GM23338 (cell line): Measurements from ENCODE around the gene LCE6A. TPM values are rescaled to one million over a fixed set of nuclear protein-coding genes. Genes with fewer than 3 reads are reported as not detected.

Experiments
- ATAC-seq: fragments of 200-7000 bp; cut with Tn5 transposase; 3 replicates; pipeline ENCODE4 v1.9.1; 2020
- DNase-seq: peaks from one replicate; pipeline ENCODE4 v3.0.0-alpha.2; 2015; ENCODE audit warnings: low spot score
- H2AFZ ChIP-seq: fragments of 200-600 bp; sonication (generic); 2 replicates; pipeline ENCODE4 v1.8.0; 2016; ENCODE audit warnings: antibody characterized with exemption, mild to moderate bottlenecking, moderate library complexity
- H3F3A ChIP-seq: fragments of 200-600 bp; sonication (generic); replicated peaks from 2 replicates; pipeline ENCODE4 v1.8.0; 2017; ENCODE audit warnings: antibody characterized with exemption, mixed run types, low read depth
- H3K27ac ChIP-seq: fragments of 200-600 bp; sonication (generic); 2 replicates; pipeline ENCODE4 v1.6.1; 2016; ENCODE audit warnings: low read depth
- H3K27me3 ChIP-seq: fragments of 200-600 bp; sonication (generic); 2 replicates; pipeline ENCODE4 v1.8.0; 2016; ENCODE audit warnings: mild to moderate bottlenecking, mixed run types, moderate library complexity; ENCODE audit not compliant: insufficient read depth
- H3K36me3 ChIP-seq: fragments of 200-600 bp; sonication (generic); 2 replicates; pipeline ENCODE4 v1.8.0; 2016; ENCODE audit warnings: mild to moderate bottlenecking; ENCODE audit not compliant: insufficient read depth
- H3K4me1 ChIP-seq: fragments of 200-600 bp; sonication (generic); 2 replicates; pipeline ENCODE4 v1.8.0; 2016; ENCODE audit warnings: mild to moderate bottlenecking, moderate library complexity; ENCODE audit not compliant: insufficient read depth
- H3K4me2 ChIP-seq: fragments of 200-600 bp; sonication (generic); 2 replicates; pipeline ENCODE4 v1.7.1; 2017; ENCODE audit warnings: mixed run types
- H3K4me3 ChIP-seq: fragments of 200-600 bp; sonication (generic); 2 replicates; pipeline ENCODE4 v1.6.1; 2016; ENCODE audit warnings: mixed run types
- H3K79me2 ChIP-seq: fragments of 200-600 bp; sonication (generic); replicated peaks from 2 replicates; pipeline ENCODE4 v1.8.0; 2017; ENCODE audit warnings: mild to moderate bottlenecking; ENCODE audit not compliant: insufficient read depth
- H3K9me2 ChIP-seq: fragments of 200-600 bp; sonication (generic); 2 replicates; pipeline ENCODE4 v1.8.0; 2017; ENCODE audit not compliant: insufficient read depth
- H4K20me1 ChIP-seq: fragments of 200-600 bp; sonication (generic); replicated peaks from 2 replicates; pipeline ENCODE4 v1.8.0; 2017; ENCODE audit warnings: mild to moderate bottlenecking; ENCODE audit not compliant: insufficient read depth
- H3K27ac Mint-ChIP-seq: 2 replicates; pipeline ENCODE4 v1.8.0; 2020; ENCODE audit warnings: inconsistent platforms, mild to moderate bottlenecking, moderate library complexity, mixed read lengths
- H3K27me3 Mint-ChIP-seq: 3 replicates; pipeline ENCODE4 v1.8.0; 2022; ENCODE audit warnings: low read depth, mild to moderate bottlenecking, moderate library complexity, mixed read lengths, inconsistent platforms; ENCODE audit not compliant: insufficient read depth, poor library complexity
- H3K36me3 Mint-ChIP-seq: 3 replicates; pipeline ENCODE4 v1.8.0; 2021; ENCODE audit warnings: low read depth, mild to moderate bottlenecking, inconsistent platforms, moderate library complexity, mixed read lengths
- H3K4me1 Mint-ChIP-seq: 3 replicates; pipeline ENCODE4 v1.8.0; 2020; ENCODE audit warnings: mild to moderate bottlenecking, inconsistent platforms, mixed read lengths
- H3K4me3 Mint-ChIP-seq: 3 replicates; pipeline ENCODE4 v1.8.0; 2021; ENCODE audit warnings: moderate library complexity, mild to moderate bottlenecking, inconsistent platforms, mixed read lengths
- H3K9me3 Mint-ChIP-seq: 3 replicates; pipeline ENCODE4 v1.8.0; 2020; ENCODE audit warnings: moderate library complexity, mild to moderate bottlenecking, inconsistent platforms, mixed read lengths
- CREB1 ChIP-seq: fragments of 250-450 bp; sonication (Bioruptor Pico); IDR thresholded peaks from 2 replicates; pipeline ENCODE4 v1.5.0; 2020; ENCODE audit warnings: low read depth, mild to moderate bottlenecking, moderate library complexity
- EZH2 ChIP-seq: fragments of 200-600 bp; sonication (generic); IDR thresholded peaks from one replicate; pipeline ENCODE4 v1.8.0; 2017; ENCODE audit warnings: antibody characterized with exemption, mild to moderate bottlenecking, low read depth; ENCODE audit not compliant: unreplicated experiment
- EZH2phosphoT487 ChIP-seq: fragments of 200-600 bp; sonication (generic); IDR thresholded peaks from one replicate; pipeline ENCODE4 v1.8.1; 2018; ENCODE audit warnings: antibody characterized with exemption; ENCODE audit not compliant: unreplicated experiment
- ZNF114 ChIP-seq: fragments of 250-450 bp; sonication (Bioruptor Pico); IDR thresholded peaks from 2 replicates; pipeline ENCODE4 v1.5.0; 2020; ENCODE audit warnings: mild to moderate bottlenecking, moderate library complexity
- ZNF331 ChIP-seq: fragments of 250-450 bp; sonication (Bioruptor Pico); IDR thresholded peaks from 2 replicates; pipeline ENCODE4 v1.5.0; 2020; ENCODE audit warnings: low read depth, mild to moderate bottlenecking, moderate library complexity
- ZNF462 ChIP-seq: fragments of 250-450 bp; sonication (Bioruptor Pico); IDR thresholded peaks from 2 replicates; pipeline ENCODE4 v1.5.0; 2020; ENCODE audit warnings: mild to moderate bottlenecking, moderate library complexity
- polyA plus RNA-seq: library from polyadenylated mRNA; unstranded; fragments of >200 nt; fragmentation: Nextera tagmentation; extraction: Ambion mirVana; gene quantifications from 2 replicates; pipeline ENCODE4 v1.2.1, GENCODE V29; 2016
- total RNA-seq: library from RNA; depleted of rRNA; stranded (reverse); fragments of >200 nt; shearing (Covaris generic); gene quantifications from 2 replicates; pipeline ENCODE4 v1.2.3, GENCODE V29; 2014
- TF ChIP-seq, protein P1 (sequence below), 2 experiments: fragments of 200-600 bp in 1 of 2; sonication (generic) in 1 of 2; conservative IDR thresholded peaks; 2 replicates each; pipeline versions ENCODE4 v1.5.1 to v1.6.1; 2016 to 2017; ENCODE audit warnings: antibody characterized with exemption in 2 of 2, low read depth in 2 of 2, mild to moderate bottlenecking in 2 of 2, moderate library complexity in 1 of 2
- TF ChIP-seq, protein P2 (sequence below): IDR thresholded peaks from 2 replicates; pipeline ENCODE4 v1.6.1; 2016; ENCODE audit warnings: antibody characterized with exemption

The LCE6A gene
- total and polyA plus RNA-seq, 2 experiments from 2014 or later: not detected

- H3K79me2 ChIP-seq: no peaks in the 10 kb centered on the region
- no peak for ATAC-seq
- no peak overlapping the region for H3K4me2 ChIP-seq
- no peak overlapping the region for H3K4me3 Mint-ChIP-seq
- DNase-seq: no peak
- H3K4me3 ChIP-seq: no peak overlapping the region
- no peaks in the 10 kb centered on the region for H3K27me3 ChIP-seq
- H3K27ac Mint-ChIP-seq: no peak overlapping the region
- H3F3A ChIP-seq: no peaks in the 10 kb centered on the region
- H3K36me3 Mint-ChIP-seq: no peaks in the 10 kb centered on the region
- H2AFZ ChIP-seq: no peak overlapping the region
- H3K36me3 ChIP-seq: no peaks in the 10 kb centered on the region
- no peaks in the 10 kb centered on the region for H3K27me3 Mint-ChIP-seq
- H3K4me1 ChIP-seq: no peaks in the 10 kb centered on the region
- TF ChIP-seq EZH2 (no peak), CREB1 (CRISPR knock-in tag) (no peak), ZNF114 (CRISPR knock-in tag) (no peak), EZH2phosphoT487 (no peak), ZNF462 (CRISPR knock-in tag) (no peak), ZNF331 (CRISPR knock-in tag) (no peak)
- TF ChIP-seq, protein P1, sequence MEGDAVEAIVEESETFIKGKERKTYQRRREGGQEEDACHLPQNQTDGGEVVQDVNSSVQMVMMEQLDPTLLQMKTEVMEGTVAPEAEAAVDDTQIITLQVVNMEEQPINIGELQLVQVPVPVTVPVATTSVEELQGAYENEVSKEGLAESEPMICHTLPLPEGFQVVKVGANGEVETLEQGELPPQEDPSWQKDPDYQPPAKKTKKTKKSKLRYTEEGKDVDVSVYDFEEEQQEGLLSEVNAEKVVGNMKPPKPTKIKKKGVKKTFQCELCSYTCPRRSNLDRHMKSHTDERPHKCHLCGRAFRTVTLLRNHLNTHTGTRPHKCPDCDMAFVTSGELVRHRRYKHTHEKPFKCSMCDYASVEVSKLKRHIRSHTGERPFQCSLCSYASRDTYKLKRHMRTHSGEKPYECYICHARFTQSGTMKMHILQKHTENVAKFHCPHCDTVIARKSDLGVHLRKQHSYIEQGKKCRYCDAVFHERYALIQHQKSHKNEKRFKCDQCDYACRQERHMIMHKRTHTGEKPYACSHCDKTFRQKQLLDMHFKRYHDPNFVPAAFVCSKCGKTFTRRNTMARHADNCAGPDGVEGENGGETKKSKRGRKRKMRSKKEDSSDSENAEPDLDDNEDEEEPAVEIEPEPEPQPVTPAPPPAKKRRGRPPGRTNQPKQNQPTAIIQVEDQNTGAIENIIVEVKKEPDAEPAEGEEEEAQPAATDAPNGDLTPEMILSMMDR (conservative IDR thresholded peaks at IDR 0.05; ENCODE audit: low read depth in 2 of 2): no peak
- TF ChIP-seq, protein P2, sequence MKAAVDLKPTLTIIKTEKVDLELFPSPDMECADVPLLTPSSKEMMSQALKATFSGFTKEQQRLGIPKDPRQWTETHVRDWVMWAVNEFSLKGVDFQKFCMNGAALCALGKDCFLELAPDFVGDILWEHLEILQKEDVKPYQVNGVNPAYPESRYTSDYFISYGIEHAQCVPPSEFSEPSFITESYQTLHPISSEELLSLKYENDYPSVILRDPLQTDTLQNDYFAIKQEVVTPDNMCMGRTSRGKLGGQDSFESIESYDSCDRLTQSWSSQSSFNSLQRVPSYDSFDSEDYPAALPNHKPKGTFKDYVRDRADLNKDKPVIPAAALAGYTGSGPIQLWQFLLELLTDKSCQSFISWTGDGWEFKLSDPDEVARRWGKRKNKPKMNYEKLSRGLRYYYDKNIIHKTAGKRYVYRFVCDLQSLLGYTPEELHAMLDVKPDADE: no peak
- H3K9me3 Mint-ChIP-seq: peaks cover 2% of the 10 kb centered on the region; the same call in 1 of the 3 replicates
- H4K20me1 ChIP-seq: no peaks in the 10 kb centered on the region
- H3K9me2 ChIP-seq: peaks cover 8% of the 10 kb centered on the region; the same call in 1 of the 2 replicates
- H3K27ac ChIP-seq: no peak overlapping the region
- no peaks in the 10 kb centered on the region; the same call in 2 of the 3 replicates for H3K4me1 Mint-ChIP-seq
These were observed 44.2 kb downstream of the LCE6A start for GRCh38 chr1:152886758-152887409.
